GM12878 (cell line): ENCODE measurements around the gene CACNA1H. TPM values are rescaled to one million over a fixed set of nuclear protein-coding genes. Genes with fewer than 3 reads are reported as not detected.

Experiments used
- ATAC-seq: fragments of 200-7000 bp; cut with Tn5 transposase; 3 replicates; pipeline ENCODE4 v1.9.1; 2020; ENCODE audit warnings: mild to moderate bottlenecking, moderate library complexity
- BruUV-seq: library from RNA; stranded (reverse); fragments of 400-500 nt; replicated peaks from 2 replicates; lab custom pipeline; 2021; lab: Mats Ljungman, UMichigan
- CTCF ChIA-PET: fragments of 300-600 bp; sonication (Branson Sonifier 250); formaldehyde crosslinking; extraction: SDS; loops from one replicate; lab custom pipeline; 2021; ENCODE audit warnings: inconsistent platforms; lab: Yijun Ruan, JAX
- POLR2A ChIA-PET: fragments of 350-600 bp; formaldehyde crosslinking; extraction: SDS; loops from one replicate; lab custom pipeline; 2021; ENCODE audit warnings: inconsistent platforms; lab: Charles Lee
- RAD21 ChIA-PET: fragments of 300-600 bp; sonication (Branson Sonifier 250); formaldehyde crosslinking; loops from one replicate; lab custom pipeline; 2023; ENCODE audit warnings: antibody characterized with exemption; ENCODE audit not compliant: unreplicated experiment; lab: Charles Lee
- SMC1A ChIA-PET: fragments of 300-600 bp; sonication (Branson Sonifier 250); formaldehyde crosslinking; loops from one replicate; lab custom pipeline; 2023; ENCODE audit not compliant: unreplicated experiment, uncharacterized antibody; lab: Charles Lee
- DNase-seq: peaks from one replicate; pipeline ENCODE4 v3.0.0-alpha.2; 2011; ENCODE audit warnings: low read depth, low spot score
- FAIRE-seq: peaks from 3 replicates; lab custom pipeline; 2011; peaks lifted over from hg19 to GRCh38; lab: Jason Lieb, UNC
- H2AFZ ChIP-seq: 2 replicates; pipeline ENCODE4 v1.6.0; 2011; ENCODE audit warnings: low read depth, low read length, control low read depth; ENCODE audit not compliant: control insufficient read depth
- H3K27ac ChIP-seq: 2 replicates; pipeline ENCODE4 v1.5.1; 2011; ENCODE audit warnings: control low read depth; ENCODE audit not compliant: control insufficient read depth, insufficient read depth
- H3K27me3 ChIP-seq, 2 experiments: replicated peaks in 1 of 2; 2 replicates each; pipeline versions ENCODE4 v1.6.0 to v1.6.1; 2011; ENCODE audit warnings: low read length in 1 of 2; ENCODE audit not compliant: control insufficient read depth in 2 of 2, insufficient read depth in 2 of 2
- H3K36me3 ChIP-seq, 2 experiments: 2 replicates each; pipeline ENCODE4 v1.5.1; 2011; ENCODE audit warnings: low read length in 1 of 2; ENCODE audit not compliant: control insufficient read depth in 2 of 2, insufficient read depth in 2 of 2
- H3K4me1 ChIP-seq: 2 replicates; pipeline ENCODE4 v1.6.1; 2011; ENCODE audit warnings: mild to moderate bottlenecking, low read length, moderate library complexity, mixed read lengths; ENCODE audit not compliant: control insufficient read depth, insufficient read depth
- H3K4me2 ChIP-seq: 2 replicates; pipeline ENCODE4 v1.6.0; 2011; ENCODE audit warnings: control low read depth; ENCODE audit not compliant: control insufficient read depth, insufficient read depth
- H3K4me3 ChIP-seq: fragments of 200-600 bp; sonication (generic); 2 replicates; pipeline ENCODE4 v1.5.1; 2016
- H3K79me2 ChIP-seq: 2 replicates; pipeline ENCODE4 v1.6.0; 2011; ENCODE audit warnings: low read length; ENCODE audit not compliant: control insufficient read depth, insufficient read depth
- H3K9ac ChIP-seq: 2 replicates; pipeline ENCODE4 v1.8.0; 2011; ENCODE audit warnings: low read length, control low read depth, mixed read lengths; ENCODE audit not compliant: control insufficient read depth, insufficient read depth
- H3K9me3 ChIP-seq: replicated peaks from 3 replicates; pipeline ENCODE4 v1.5.1; 2011; ENCODE audit warnings: mild to moderate bottlenecking, low read length; ENCODE audit not compliant: control insufficient read depth, insufficient read depth
- H4K20me1 ChIP-seq: 2 replicates; pipeline ENCODE4 v1.6.0; 2011; ENCODE audit not compliant: control insufficient read depth, insufficient read depth
- BRCA1 ChIP-seq: IDR thresholded peaks from 2 replicates; pipeline ENCODE4 v1.6.1; 2011; ENCODE audit warnings: low read depth, low read length, improper control_type of control experiment
- CTCF ChIP-seq, 3 experiments: IDR thresholded peaks in 2 of 3; conservative IDR thresholded peaks in 1 of 3; 2 replicates each; pipeline ENCODE4 v1.5.1; 2011; ENCODE audit warnings: low read depth in 3 of 3, low read length in 3 of 3, mild to moderate bottlenecking in 3 of 3, control low read depth in 2 of 3, moderate library complexity in 2 of 3, inconsistent platforms in 1 of 3, mixed read lengths in 1 of 3; ENCODE audit not compliant: control insufficient read depth in 2 of 3, insufficient read depth in 1 of 3; ENCODE audit errors: extremely low read depth in 1 of 3
- EZH2 ChIP-seq: IDR thresholded peaks from 2 replicates; pipeline ENCODE4 v1.6.1; 2012; ENCODE audit warnings: low read depth, mild to moderate bottlenecking, control low read depth, inconsistent platforms, low read length, borderline replicate concordance; ENCODE audit not compliant: control insufficient read depth
- HSF1 ChIP-seq: fragments of 150-350 bp; IDR thresholded peaks from 2 replicates; pipeline ENCODE4 v1.6.1; 2014; ENCODE audit warnings: mild to moderate bottlenecking, low read depth, low read length
- MTA3 ChIP-seq: IDR thresholded peaks from 2 replicates; pipeline ENCODE4 v1.6.1; 2012; ENCODE audit warnings: low read length, inconsistent platforms, borderline replicate concordance
- MYB ChIP-seq: fragments of 150-350 bp; IDR thresholded peaks from 2 replicates; pipeline ENCODE4 v1.6.1; 2014; ENCODE audit warnings: mild to moderate bottlenecking, low read depth, low read length, borderline replicate concordance
- MYC ChIP-seq: IDR thresholded peaks from 2 replicates; pipeline ENCODE4 v1.6.1; 2011; ENCODE audit warnings: mild to moderate bottlenecking, low read length, moderate library complexity, inconsistent platforms; ENCODE audit not compliant: insufficient read depth, insufficient replicate concordance, insufficient read length, severe bottlenecking
- RB1 ChIP-seq: fragments of 450-650 bp; formaldehyde crosslinking; IDR thresholded peaks from 2 replicates; pipeline ENCODE4 v1.6.1; 2017; ENCODE audit warnings: mild to moderate bottlenecking, borderline replicate concordance
- TAF1 ChIP-seq: IDR thresholded peaks from 2 replicates; pipeline ENCODE4 v1.6.1; 2011; ENCODE audit warnings: mild to moderate bottlenecking, low read depth, low read length, borderline replicate concordance
- ZNF274 ChIP-seq: IDR thresholded peaks from one replicate; pipeline ENCODE4 v1.8.0; 2011; ENCODE audit not compliant: insufficient read length, insufficient read depth
- WGBS: methylation state at CpG from one replicate; pipeline ENCODE4 v1.1.6; 2016; ENCODE audit warnings: low lambda C conversion rate; ENCODE audit not compliant: insufficient replicate concordance, insufficient coverage; ENCODE audit errors: missing lambda C conversion rate; 5-methylcytosine and 5-hydroxymethylcytosine counted together
- in situ Hi-C: fragments of 300-500 bp; cut with MboI; formaldehyde crosslinking; loops from 9 replicates; pipeline ENCODE4 v1.14.3; 2018; ENCODE audit warnings: mixed read lengths
- intact Hi-C: fragments of 100-400 bp; cut with micrococcal nuclease; formaldehyde crosslinking; loops from one replicate; pipeline ENCODE4 v1.14.2; 2022; ENCODE audit not compliant: unreplicated experiment
- polyA plus RNA-seq, 11 experiments: library from polyadenylated mRNA; depleted of rRNA in 4 of 11; unstranded in 6 of 11; stranded (reverse) in 5 of 11; fragments of >200 nt; fragmentation: Nextera tagmentation in 4 of 11; fragmentation: Illumina TruSeq in 1 of 11; extraction: Ambion mirVana in 4 of 11; extraction: Trizol in 1 of 11; gene quantifications; 1 replicate in 1 of 11; 2 replicates in 10 of 11; pipeline versions ENCODE4 v1.2.1 to v1.2.3, GENCODE V29; 2011 to 2016; ENCODE audit warnings: inconsistent platforms in 2 of 11, missing spikeins in 2 of 11, low read depth in 1 of 11
- total RNA-seq, 4 experiments: library from RNA; depleted of rRNA in 3 of 4; stranded (reverse); fragments of >200 nt in 3 of 4; fragmentation: Illumina TruSeq in 1 of 4; extraction: Trizol in 1 of 4; gene quantifications; 2 replicates each; pipeline versions ENCODE4 v1.2.1 to v1.2.3, GENCODE V29; 2013 to 2021
- TF ChIP-seq, protein P1 (sequence below): fragments of 450-650 bp; IDR thresholded peaks from 2 replicates; pipeline ENCODE4 v1.6.1; 2017; ENCODE audit warnings: borderline replicate concordance
- TF ChIP-seq, protein P2 (sequence below): IDR thresholded peaks from 2 replicates; pipeline ENCODE4 v1.6.1; 2011; ENCODE audit warnings: mild to moderate bottlenecking, low read depth, low read length, moderate library complexity; ENCODE audit not compliant: insufficient replicate concordance
- TF ChIP-seq, protein P3 (sequence below): IDR thresholded peaks from 2 replicates; pipeline ENCODE4 v1.6.1; 2012; ENCODE audit warnings: low read depth, low read length, improper control_type of control experiment
- TF ChIP-seq, protein P4 (sequence below): fragments of 450-650 bp; IDR thresholded peaks from 2 replicates; pipeline ENCODE4 v1.6.1; 2017; ENCODE audit warnings: mild to moderate bottlenecking

Gene CACNA1H
- total and polyA plus RNA-seq, 10 of the 15 experiments (the other 5 are each of a cell fraction or from before 2014, with no cell fraction given): 0.03 to 0.54 TPM; not detected in 8

- intact Hi-C loops: no loop called here
- 45% methylated on average over 36 of the region's 36 CpGs for WGBS
- in situ Hi-C loops: no loop called here
- BruUV-seq: no TSS peak
- DNase-seq (no peak), ATAC-seq (no peak), FAIRE-seq (no peak)
- Histone ChIP-seq H3K4me2 (no peak overlapping the region), H4K20me1 (no peaks in the 10 kb centered on the region), H3K9me3 (no peaks in the 10 kb centered on the region), H3K79me2 (no peaks in the 10 kb centered on the region), H3K4me1 (no peaks in the 10 kb centered on the region), H2AFZ (no peak overlapping the region), H3K4me3 (no peak overlapping the region), H3K27me3 (no peaks in the 10 kb centered on the region; a peak in 1 of 4 replicates), H3K27ac (no peak overlapping the region), H3K36me3 (no peaks in the 10 kb centered on the region), H3K9ac (no peak overlapping the region)
- ChIA-PET SMC1A (no interaction called here), CTCF (no interaction called here), POLR2A (no interaction called here), RAD21 (no interaction called here)
- TF ChIP-seq TAF1 (no peak), MTA3 (no peak), MYB (no peak), MYC (no peak), BRCA1 (no peak), HSF1 (no peak), EZH2 (no peak), RB1 (no peak), CTCF (IDR thresholded peaks at IDR 0.05 in 2 of 3, conservative IDR thresholded peaks at IDR 0.05 in 1 of 3; ENCODE audit: control insufficient read depth in 2 of 3, extremely low read depth in 1 of 3, insufficient read depth in 1 of 3, low read depth in 3 of 3, low read length in 3 of 3) (no peak), ZNF274 (no peak)
- TF ChIP-seq, protein P1, sequence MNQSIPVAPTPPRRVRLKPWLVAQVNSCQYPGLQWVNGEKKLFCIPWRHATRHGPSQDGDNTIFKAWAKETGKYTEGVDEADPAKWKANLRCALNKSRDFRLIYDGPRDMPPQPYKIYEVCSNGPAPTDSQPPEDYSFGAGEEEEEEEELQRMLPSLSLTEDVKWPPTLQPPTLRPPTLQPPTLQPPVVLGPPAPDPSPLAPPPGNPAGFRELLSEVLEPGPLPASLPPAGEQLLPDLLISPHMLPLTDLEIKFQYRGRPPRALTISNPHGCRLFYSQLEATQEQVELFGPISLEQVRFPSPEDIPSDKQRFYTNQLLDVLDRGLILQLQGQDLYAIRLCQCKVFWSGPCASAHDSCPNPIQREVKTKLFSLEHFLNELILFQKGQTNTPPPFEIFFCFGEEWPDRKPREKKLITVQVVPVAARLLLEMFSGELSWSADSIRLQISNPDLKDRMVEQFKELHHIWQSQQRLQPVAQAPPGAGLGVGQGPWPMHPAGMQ: no peak
- TF ChIP-seq, protein P2, sequence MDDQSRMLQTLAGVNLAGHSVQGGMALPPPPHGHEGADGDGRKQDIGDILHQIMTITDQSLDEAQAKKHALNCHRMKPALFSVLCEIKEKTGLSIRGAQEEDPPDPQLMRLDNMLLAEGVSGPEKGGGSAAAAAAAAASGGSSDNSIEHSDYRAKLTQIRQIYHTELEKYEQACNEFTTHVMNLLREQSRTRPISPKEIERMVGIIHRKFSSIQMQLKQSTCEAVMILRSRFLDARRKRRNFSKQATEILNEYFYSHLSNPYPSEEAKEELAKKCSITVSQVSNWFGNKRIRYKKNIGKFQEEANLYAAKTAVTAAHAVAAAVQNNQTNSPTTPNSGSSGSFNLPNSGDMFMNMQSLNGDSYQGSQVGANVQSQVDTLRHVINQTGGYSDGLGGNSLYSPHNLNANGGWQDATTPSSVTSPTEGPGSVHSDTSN: no peak
- TF ChIP-seq, protein P3, sequence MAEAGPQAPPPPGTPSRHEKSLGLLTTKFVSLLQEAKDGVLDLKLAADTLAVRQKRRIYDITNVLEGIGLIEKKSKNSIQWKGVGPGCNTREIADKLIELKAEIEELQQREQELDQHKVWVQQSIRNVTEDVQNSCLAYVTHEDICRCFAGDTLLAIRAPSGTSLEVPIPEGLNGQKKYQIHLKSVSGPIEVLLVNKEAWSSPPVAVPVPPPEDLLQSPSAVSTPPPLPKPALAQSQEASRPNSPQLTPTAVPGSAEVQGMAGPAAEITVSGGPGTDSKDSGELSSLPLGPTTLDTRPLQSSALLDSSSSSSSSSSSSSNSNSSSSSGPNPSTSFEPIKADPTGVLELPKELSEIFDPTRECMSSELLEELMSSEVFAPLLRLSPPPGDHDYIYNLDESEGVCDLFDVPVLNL: no peak
- TF ChIP-seq, protein P4, sequence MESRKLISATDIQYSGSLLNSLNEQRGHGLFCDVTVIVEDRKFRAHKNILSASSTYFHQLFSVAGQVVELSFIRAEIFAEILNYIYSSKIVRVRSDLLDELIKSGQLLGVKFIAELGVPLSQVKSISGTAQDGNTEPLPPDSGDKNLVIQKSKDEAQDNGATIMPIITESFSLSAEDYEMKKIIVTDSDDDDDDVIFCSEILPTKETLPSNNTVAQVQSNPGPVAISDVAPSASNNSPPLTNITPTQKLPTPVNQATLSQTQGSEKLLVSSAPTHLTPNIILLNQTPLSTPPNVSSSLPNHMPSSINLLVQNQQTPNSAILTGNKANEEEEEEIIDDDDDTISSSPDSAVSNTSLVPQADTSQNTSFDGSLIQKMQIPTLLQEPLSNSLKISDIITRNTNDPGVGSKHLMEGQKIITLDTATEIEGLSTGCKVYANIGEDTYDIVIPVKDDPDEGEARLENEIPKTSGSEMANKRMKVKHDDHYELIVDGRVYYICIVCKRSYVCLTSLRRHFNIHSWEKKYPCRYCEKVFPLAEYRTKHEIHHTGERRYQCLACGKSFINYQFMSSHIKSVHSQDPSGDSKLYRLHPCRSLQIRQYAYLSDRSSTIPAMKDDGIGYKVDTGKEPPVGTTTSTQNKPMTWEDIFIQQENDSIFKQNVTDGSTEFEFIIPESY: no peak
These were observed 107.3 kb downstream of the CACNA1H start for GRCh38 chr16:1260101-1260680.
